DMS153 treated with DMSO at 0.1 percent for 48 hours (cell line): ENCODE results near the gene CMSS1.
A peak's percentile ranks its signal among the peaks of the same experiment; 100 is the strongest.
"Not testable (repeated sequence)": the region's sequence is repeated elsewhere in the genome, so short reads cannot be mapped to it uniquely, and the experiment has no call there.

ENCODE experiments used
- DNase-seq: peaks from one replicate; lab custom pipeline; 2025; ENCODE audit not compliant: unreplicated experiment; lab: John Stamatoyannopoulos, UW

Gene CMSS1

DNA sequence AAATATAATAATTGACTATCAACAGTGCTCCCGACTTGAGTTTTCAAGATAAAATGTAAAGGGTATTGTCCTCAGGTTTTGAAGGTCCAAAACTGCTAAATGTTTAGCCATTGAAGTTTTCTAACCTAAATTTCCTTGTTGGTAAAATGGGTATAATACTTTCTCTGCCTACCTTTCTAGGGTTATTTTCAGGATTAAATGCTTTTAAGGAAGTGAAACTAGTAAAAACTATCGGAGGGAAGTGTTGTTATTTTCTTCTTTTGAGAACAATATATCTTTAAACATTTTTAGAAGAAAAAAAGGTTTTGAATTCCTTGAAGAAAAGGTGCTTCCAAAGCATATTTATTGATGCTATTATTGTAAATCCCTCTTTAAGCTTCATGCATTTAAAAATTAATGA lies 229.3 kb downstream of the CMSS1 start:
- DNase-seq, result no peak

DNA sequence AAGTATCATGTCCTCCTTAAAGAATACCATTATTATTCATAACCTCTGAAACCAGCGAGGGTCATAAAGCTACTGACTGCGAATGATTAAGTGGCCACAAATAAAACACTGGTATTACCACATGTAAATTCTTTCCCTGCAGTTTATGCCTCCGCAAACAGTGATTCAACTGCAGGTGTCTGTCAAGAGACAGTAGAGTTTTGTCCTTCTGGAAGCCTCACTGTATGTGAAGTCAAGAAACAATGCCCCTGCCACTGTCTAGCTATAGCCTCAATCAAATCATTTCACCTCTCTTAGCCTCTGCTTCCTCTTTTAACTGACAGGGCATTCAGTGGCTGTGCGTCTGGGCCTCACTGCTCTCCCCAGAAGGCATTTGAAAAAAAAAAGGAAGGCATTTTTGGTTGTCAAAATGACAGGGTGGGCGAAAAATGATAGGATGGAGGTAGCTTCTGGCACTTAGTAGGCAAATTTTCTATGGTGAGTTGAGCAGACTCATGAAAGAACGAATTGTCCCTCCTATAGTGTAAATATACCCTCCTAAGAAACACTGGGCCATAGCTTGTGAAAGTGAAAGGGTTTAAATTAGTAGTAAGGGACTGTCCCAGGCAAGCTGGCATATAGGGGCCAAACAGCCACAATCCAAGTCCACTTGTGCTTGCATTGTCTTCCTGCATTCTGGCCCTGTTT lies 229.9 kb downstream of the CMSS1 start:
- peak; percentile 23 for DNase-seq

DNA sequence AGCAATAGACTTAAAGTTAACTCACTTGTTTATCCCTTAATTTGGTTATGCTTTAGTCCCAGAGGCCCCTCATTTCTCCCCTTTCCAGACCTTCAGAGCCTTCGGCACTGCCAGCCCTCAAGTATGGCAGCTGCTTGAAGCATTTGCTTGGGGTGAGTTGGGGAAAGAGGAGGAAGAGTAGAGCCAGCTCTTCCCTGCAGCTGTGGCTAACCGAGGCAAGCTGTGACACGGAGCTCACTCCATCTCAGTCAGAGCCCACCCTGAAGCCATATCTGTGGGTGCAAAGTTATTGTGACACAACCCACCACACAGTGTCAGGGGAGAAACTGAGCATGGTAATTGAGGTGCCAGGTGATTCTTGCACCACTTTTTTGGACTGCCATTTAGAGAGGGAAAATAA lies 230.6 kb downstream of the CMSS1 start:
- no peak for DNase-seq

DNA sequence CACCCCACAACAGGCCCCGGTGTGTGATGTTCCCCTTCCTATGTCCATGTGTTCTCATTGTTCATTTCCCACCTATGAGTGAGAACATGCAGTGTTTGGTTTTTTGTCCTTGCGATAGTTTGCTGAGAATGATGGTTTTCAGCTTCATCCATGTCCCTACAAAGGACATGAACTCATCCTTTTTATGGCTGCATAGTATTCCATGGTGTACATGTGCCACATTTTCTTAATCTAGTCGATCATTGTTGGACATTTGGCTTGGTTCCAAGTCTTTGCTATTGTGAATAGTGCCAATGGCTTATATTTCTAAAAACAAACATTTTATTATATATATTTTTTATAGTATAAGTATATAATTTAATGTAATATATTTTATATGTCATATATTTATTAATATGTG lies 233.9 kb downstream of the CMSS1 start:
- DNase-seq, result not testable (repeated sequence)

DNA sequence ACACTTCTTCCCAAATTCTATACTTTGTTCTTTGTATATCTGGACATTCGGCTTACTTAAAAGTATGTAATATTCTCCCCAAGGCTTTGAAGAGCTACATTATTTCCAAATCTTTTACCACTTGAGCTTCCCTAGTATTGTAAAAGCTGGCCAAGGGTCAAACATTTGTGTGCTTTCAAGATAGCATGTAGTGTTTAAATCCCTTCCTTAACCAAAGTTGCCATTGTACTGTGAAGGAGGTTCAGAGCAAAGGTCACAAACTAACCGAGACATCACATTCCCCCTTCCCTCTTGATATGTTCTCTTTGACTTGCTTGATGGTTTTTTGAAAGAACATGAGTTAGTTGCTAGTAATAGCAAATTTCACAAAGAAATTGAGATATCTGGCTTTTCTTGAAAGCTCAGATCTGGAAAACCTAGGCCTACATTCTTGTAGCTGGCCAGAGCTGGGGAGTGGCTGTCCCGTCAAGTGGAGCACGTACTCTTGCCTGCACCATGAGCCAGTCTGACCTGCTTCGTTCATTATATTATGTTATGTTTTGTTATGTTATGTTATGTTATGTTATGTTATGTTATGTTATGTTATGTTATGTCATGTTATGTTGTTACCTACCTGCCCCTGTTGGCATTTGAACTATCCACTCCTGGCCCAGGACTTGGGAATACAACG lies 236.4 kb downstream of the CMSS1 start:
- no peak for DNase-seq

DNA sequence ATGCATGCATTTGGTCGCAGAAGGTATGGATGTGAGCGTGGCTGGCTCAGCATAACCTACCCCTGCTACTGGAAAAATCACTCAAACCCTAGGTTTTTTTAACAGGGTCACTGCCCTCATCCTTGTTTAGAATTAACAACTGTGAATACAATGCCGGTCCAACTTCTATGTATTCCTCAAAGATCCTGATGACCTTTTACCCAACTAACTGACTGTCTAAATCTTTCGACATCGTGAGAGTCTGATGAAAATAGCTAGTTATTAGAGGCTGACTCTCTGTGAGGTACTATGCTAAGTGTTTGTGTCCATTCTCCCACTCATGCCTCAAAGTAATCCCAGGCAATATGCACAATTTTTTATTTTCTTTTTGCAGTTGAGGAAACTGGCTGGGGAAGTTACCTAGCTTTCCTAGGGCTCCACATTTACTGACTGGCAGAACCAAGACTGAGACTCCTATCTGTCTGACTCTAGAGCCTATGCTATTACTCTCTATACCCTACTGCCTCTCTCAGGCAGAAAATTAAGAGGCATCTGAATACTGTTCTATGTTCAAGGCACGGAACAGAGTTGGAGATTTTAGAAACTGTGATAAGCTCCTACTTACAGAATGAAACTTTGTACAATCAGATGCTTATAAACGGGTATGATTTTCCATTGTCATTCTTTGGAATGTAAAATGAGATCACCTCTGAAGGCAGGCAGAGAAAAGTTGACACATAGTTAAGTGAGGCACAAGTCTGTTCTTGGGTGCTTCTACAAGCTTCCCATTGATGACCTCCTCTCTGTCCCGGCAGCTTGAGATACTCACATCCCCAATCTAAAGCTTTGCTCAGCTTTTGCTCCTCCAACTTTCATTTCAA lies 240.3 kb downstream of the CMSS1 start:
- no peak for DNase-seq

DNA sequence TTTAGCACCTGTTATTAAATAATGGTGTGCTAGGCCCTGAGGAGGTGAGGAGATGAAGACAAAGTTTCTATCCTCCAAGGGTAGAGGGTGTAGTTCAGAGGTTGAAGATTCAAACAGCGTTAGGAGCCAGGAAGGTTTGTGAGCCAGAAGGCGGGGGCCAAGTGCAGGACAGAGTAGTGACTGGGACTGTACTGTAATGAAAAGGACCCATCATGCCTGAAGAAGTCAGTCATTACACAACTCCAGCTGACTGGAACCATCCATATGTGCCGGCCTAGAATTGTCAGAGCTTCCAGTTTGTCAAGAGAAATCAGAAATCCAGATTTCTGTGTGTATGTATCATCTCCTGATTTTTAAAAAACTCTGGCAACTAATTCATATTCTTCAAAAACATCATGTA lies 241.8 kb downstream of the CMSS1 start:
- DNase-seq, result no peak

DNA sequence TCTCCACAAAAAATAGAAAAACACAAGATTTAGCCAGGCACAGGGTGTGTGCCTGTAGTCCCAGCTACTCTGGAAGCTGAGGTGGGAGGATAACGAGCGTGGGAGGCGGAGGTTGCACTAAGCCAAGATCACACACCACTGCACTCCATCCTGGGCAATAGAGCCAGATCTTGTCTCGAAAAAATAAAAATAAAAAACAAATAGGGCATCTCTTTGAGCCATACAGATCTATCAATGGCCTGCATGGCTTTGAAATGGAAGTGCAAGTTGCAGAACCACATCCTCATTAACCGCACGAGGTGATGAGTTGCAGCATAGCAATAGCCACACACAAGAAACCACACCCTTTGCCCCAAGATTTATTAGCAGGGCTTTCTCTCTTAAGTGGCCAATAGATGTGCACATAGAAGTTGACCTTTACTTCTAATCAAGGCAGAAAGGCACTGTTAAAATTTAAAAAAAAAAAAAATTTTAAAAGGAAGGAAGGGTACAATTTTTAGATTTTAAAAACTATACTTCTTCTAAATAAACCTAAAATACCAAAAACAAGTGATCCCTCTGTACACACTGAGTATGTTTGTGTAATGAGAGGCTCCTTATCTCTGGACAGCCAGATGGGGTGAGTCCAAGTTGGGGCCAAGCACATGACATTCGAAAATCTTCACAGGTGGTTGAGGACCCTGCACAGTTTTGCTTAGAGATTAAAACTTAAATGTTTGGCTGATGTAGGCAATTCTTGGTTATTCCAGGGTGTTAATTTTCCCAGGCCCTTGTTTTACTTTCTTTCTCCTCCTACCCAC lies 243.2 kb downstream of the CMSS1 start:
- DNase-seq, result no peak

DNA sequence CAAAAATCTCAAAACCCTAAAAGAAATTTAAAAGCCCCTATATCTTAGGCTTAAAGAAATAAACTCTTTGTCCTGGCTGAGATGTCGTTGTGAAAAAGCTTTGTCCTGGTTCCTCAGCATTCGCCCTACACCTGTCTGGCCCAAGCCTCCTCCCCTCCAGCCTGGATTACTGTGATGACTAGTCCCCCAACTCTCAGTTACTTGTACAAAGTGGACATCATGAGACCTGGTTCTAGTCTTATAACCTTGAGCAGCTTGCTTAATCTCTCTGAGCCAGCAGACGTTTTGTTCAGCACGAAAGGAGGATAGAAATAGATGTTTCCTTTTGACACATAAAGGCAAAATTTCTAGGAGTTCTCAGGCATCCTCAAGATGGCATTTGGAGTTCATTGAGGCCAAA lies 245.0 kb downstream of the CMSS1 start:
- DNase-seq, result no peak

DNA sequence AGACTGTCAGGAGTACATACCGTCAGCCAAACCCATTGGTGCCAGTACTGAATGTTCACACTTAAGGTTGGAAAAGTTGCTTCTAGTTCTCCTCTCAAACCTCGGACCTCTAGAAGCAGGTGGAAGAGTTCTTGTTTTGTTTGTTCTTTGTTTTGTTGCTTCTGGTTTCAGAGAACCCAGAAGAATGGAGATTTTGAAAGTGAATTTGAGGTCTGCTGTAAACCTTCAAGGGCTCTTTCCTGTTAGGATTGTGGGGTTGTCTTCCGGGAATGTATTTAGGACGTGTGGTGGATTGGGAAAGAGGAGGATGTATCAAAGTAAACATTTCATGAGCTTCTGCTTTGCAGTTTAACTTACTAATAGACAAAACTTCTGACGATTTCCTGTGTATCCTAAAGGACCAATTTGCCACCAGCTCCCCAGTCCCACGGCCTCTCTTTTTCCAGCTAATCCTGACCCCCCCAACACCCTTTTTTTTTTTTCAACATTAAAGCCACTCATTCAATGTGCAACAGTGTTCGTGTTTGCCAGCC lies 246.3 kb downstream of the CMSS1 start:
- DNase-seq, result no peak

DNA sequence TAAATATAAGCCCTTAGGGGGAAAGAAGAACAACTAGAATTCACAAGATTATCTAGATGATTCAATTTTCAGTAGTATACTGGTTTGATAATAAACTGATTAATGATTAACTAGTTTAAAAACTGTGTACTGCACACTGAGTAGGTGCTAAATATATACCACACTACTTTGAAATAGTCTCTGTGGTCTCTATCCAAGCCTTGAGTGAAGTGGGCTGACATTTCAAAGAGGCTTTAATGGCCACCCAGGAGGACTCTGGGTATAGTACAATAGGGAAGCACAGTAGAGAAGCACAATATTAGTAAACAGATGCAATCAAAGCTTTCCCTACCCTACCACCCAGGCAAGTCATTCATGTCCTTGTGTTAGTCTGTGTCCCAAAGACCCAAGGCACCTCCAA lies 249.9 kb downstream of the CMSS1 start:
- DNase-seq, result no peak

DNA sequence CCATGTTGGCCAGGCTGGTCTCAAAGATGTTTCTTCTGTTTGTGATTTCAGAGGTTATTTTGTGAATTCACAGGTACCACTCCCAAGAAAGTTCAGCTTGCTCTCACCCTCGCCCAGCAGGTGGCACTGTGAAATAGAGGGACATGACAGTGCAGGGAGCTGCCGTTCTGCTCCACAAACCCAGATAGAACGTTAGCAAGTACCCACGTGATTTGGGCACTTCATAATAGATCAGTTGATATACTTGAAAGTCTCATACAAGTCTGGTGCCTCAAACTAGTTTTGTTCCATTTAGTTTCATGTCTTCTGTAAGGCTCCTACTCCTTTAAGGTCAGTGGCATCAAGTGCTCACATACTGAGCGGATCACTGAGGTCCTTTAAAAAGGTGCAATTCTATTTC lies 251.2 kb downstream of the CMSS1 start:
- peak; percentile 22 for DNase-seq

DNA sequence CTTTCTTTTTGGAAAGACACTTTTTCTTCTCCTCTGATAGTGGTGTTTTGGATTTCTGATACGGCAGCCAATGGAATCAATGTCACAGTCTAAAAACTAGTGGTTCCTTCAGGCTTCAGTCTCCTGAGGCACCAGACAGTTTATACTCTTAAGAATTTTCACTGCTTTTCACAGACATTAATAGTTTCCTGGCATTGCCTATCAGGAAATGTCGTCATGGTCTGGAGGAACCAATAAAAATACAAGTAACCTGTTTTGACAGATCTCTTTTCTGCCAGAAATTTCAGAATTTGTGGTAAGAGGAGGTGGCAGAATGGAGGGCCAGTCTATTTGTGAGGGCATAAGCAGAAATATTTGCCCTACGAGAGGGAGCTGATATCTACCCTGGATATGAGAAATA lies 251.8 kb downstream of the CMSS1 start:
- no peak for DNase-seq

DNA sequence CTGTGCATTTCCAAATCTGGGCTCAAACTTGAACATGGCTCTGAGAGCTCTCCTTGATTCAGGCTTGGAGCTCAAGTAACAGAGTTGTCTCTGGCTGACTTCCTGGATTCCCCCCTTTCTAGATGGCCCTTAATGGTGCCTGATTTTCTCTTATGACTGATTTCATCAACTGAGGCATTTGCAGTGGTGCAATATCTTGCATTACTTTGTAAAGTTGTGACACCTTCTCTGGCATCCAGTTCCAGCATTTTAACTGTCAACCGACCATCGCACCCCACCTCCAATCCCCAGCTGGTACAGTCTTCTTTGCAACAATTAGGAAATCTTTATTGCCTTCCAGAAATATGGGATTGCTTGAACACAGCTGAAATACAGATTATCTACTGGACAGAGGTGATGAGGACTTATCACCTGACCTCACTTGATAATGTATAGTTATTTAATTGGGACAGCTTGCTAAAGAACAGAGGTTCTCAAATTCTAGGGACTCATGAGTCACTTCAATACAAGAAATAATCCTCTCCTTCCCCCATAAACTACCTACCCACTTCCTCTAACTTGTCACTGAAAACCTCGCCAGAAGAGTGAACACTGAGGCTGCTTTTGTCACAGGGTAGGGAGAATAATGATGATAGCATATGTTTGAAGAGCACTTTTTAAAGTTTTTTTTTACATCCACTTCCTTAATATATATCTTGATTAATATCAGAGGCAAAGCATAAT lies 254.8 kb downstream of the CMSS1 start:
- DNase-seq, result no peak

DNA sequence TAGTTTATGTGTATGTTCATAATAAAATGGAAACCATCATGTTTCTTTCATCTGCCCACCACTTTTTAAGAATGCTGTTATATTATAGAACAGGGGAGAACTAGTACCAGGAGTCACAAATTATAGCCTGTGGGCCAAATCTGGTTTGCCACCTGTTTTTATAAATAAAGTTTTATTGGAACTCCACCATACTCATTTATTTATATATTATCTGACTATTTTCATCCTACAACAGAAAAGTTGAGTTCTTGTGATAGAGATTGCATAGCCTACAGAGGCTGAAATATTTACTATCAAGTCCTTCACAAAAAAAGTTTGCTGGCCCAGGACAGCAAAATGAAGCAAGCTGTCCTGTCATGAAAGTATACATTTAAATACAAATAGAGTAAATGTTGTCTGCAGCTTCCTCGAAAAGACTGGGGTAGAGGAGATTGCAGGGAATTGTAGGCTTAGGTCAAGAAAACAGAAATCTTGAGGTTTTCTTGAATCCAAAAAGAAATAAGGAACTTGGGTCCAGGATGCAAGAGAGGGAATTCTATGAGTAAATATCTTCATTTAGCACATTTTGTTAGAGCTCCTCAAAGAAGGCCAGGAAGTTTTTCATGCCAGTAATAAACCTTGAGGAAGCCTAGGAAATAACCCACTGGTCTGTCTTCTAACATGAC lies 255.5 kb downstream of the CMSS1 start:
- DNase-seq, result no peak

DNA sequence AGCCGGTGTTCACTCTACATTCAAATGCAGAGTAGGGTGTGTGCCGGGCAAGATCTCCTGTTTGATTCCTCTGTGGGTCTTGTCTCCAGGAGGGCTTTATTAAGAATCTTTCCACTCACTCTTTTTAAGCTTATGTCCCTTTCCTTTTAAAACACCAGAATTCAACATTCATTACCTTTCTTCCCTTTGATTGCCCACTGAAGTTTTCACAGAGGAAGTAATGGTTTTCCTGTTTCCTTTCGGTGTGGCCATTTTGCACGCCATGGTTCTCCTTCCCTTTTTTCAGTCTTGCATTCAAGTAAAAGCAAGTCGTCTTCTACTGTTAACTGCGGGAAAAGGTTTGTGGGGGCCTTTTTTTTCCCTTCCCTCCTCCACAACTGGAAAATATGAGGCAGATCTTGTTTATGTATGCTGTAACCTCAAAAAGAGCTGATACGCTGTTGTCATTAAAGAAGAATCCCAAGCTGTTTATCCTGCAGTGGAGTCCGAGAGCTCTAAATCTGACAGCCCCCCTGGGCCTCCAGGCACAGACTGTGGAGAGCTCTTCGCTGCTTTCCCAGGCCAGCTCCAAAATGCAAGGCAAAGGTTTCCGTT lies 256.1 kb downstream of the CMSS1 start:
- no peak for DNase-seq

DNA sequence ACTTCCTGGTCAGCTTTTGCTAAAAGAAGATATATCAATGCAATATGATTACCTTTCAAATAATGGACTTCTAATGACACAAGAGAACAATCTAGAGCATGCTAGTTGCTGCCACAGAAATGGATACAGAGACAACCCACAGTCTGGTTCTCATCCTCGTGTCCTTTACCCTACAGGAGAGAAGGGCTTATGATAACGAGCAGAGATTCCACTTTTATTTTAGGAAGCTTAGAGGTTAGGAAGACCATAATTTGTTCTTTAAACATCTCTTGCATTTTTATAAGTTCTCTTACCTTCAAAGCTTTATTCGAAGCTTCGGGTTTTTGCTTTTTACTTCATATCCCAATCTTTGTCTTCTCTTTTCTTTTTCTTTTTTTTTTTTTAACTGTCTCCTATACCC lies 257.5 kb downstream of the CMSS1 start:
- DNase-seq, result no peak

DNA sequence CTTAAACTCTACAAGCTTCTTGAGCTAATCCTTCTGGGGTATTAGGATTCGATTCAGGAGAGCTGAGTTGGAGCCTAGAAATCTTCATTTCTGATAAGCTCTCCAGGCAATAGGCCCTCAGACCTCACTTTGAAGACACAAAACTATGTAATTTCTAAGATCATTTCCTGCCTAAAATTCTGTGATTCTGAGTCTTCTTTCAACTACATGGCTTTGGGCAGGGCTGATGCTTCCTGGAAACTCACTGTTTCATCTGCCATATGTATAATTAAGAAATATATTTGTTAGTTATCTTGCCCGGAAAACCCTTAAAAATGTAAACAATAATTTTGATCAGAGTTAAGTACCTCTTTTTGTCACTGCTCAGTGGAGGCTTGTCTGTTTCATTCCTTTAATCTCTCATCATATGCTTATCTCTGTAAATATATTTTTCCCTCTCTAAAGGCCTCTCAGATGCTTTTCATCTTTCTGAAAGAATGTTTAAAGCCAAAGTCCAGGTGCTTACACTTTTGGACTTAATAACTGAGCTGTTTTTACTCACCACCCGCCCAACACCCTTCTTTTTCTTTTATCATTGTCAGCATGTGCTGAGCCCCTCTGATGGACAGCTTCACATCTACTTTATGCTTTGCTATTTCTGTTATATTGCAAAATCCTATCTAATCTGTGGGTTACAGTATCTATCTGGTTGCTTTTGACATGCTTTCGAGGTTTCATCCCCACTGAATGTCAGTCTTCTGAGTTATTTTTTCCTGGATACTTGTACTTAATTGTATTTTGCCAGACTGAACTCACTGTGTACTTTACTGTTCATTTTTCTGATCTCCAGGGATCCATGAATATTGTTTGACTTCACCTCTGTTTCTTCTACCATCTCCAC lies 258.4 kb downstream of the CMSS1 start:
- DNase-seq, result no peak
